ENCODE results near the gene EXOC4. TPM values are rescaled to one million over a fixed set of nuclear protein-coding genes. Genes with fewer than 3 reads are reported as not detected.

Gene EXOC4
- total and polyA plus RNA-seq, 2 of the 13 experiments (the other 11 are each of a cell fraction or from before 2014, with no cell fraction given) = 22.5 to 39.0 TPM

GRCh38 chr7:133674079-133674763 lies 421.3 kb downstream of the EXOC4 start:
- H2AFZ ChIP-seq (ENCODE audit: low read length) = no peak overlapping the region
- no peak overlapping the region for H3K4me3 ChIP-seq (replicated peaks in 1 of 3; ENCODE audit: insufficient read depth in 1 of 3, low read depth in 2 of 3, low read length in 3 of 3)
- H3K4me2 ChIP-seq (ENCODE audit: low read depth, low read length) = no peak overlapping the region
- in situ Hi-C loops (cut with HindIII; ENCODE audit: extremely low pct_ligation_motif_present, low pct_unique_long_range_greater_than_20kb) = no loop called here
- no peaks in the 10 kb centered on the region for H4K20me1 ChIP-seq (ENCODE audit: insufficient read depth, low read length)
- H3K27me3 ChIP-seq (ENCODE audit: control insufficient read depth in 1 of 2, insufficient read depth in 2 of 2, low read length in 2 of 2) = no peaks in the 10 kb centered on the region
- H3K9ac ChIP-seq (ENCODE audit: insufficient read depth, low read depth, low read length) = no peak overlapping the region
- WGBS (ENCODE audit: low lambda C conversion rate) = 94% methylated on average over 2 of the region's 2 CpGs
- H3K27ac ChIP-seq (ENCODE audit: extremely low read length, insufficient read depth, low read length) = no peak overlapping the region
- no peaks in the 10 kb centered on the region for H3K79me2 ChIP-seq (ENCODE audit: insufficient read depth, low read length)
- H3K4me1 ChIP-seq (ENCODE audit: insufficient read depth, low read length) = no peaks in the 10 kb centered on the region
- FAIRE-seq (no peak), ATAC-seq (no peak), DNase-seq (ENCODE audit: low spot score) (no peak)
- no TSS peak for BruUV-seq (replicated peaks)
- ChIA-PET CTCF (ENCODE audit: low intra/inter-chr PET ratio, low total read pairs) (no interaction called here), POLR2A (no interaction called here)
- intact Hi-C loops (cut with micrococcal nuclease; ENCODE audit: unreplicated experiment) = no loop called here
- no peaks in the 10 kb centered on the region for H3K9me3 ChIP-seq (ENCODE audit: low read length)
- TF ChIP-seq RFX3 (CRISPR knock-in tag; IDR thresholded peaks at IDR 0.05) (no peak), ZNF816 (CRISPR knock-in tag; IDR thresholded peaks at IDR 0.05; ENCODE audit: borderline replicate concordance) (no peak), SALL2 (CRISPR knock-in tag; IDR thresholded peaks at IDR 0.05) (no peak), ZNF510 (CRISPR knock-in tag; IDR thresholded peaks at IDR 0.05; ENCODE audit: low read depth) (no peak), ZNF17 (CRISPR knock-in tag; IDR thresholded peaks at IDR 0.05) (no peak), ZNF777 (CRISPR knock-in tag; IDR thresholded peaks at IDR 0.05) (no peak), SOX13 (IDR thresholded peaks at IDR 0.05) (no peak), SOX13 (CRISPR knock-in tag; conservative IDR thresholded peaks at IDR 0.05 in 1 of 2, IDR thresholded peaks at IDR 0.05 in 1 of 2) (no peak), ZNF761 (CRISPR knock-in tag; conservative IDR thresholded peaks at IDR 0.05) (no peak)
- H3K36me3 ChIP-seq (replicated peaks in 1 of 2; ENCODE audit: control insufficient read depth in 1 of 2, insufficient read depth in 2 of 2, low read length in 2 of 2) = no peaks in the 10 kb centered on the region

Data from HepG2 (cell line).